A673 (cell line): ENCODE data around the gene ARTN. TPM values are rescaled to one million over a fixed set of nuclear protein-coding genes. Genes with fewer than 3 reads are reported as not detected.

ENCODE experiments used
- BruUV-seq: library from RNA; stranded (reverse); fragments of 400-500 nt; replicated peaks from 2 replicates; lab custom pipeline; 2021; lab: Mats Ljungman, UMichigan
- CTCF ChIA-PET: fragments of 300-600 bp; sonication (Branson Sonifier 250); formaldehyde crosslinking; loops from one replicate; lab custom pipeline; 2022; ENCODE audit warnings: antibody characterized with exemption; lab: Charles Lee
- POLR2A ChIA-PET: fragments of 300-600 bp; sonication (Branson Sonifier 250); formaldehyde crosslinking; loops from one replicate; lab custom pipeline; 2022; ENCODE audit warnings: antibody characterized with exemption; ENCODE audit not compliant: low non-redundant PET; lab: Charles Lee
- DNase-seq: peaks from one replicate; pipeline ENCODE4 v3.0.0-alpha.2; 2015; ENCODE audit warnings: low spot score
- H3K27ac ChIP-seq: fragments of 200-600 bp; sonication (generic); 2 replicates; pipeline ENCODE4 v1.5.1; 2016; ENCODE audit warnings: mixed run types, low read depth, mild to moderate bottlenecking, mixed read lengths, antibody characterized with exemption, low read length; ENCODE audit not compliant: poor library complexity, severe bottlenecking
- H3K27me3 ChIP-seq: fragments of 200-600 bp; sonication (generic); replicated peaks from 2 replicates; pipeline ENCODE4 v1.6.1; 2017; ENCODE audit warnings: mixed run types, low read depth, mild to moderate bottlenecking, mixed read lengths, antibody characterized with exemption, low read length; ENCODE audit not compliant: insufficient read depth, poor library complexity
- H3K36me3 ChIP-seq: fragments of 200-600 bp; sonication (generic); 2 replicates; pipeline ENCODE4 v1.6.1; 2016; ENCODE audit warnings: mixed run types, mild to moderate bottlenecking, mixed read lengths, antibody characterized with exemption, low read length; ENCODE audit not compliant: insufficient read depth, poor library complexity, severe bottlenecking
- H3K4me1 ChIP-seq: fragments of 200-600 bp; sonication (generic); 2 replicates; pipeline ENCODE4 v1.6.1; 2017; ENCODE audit warnings: mixed run types, mild to moderate bottlenecking, mixed read lengths, antibody characterized with exemption, low read length; ENCODE audit not compliant: insufficient read depth, poor library complexity, severe bottlenecking
- H3K4me3 ChIP-seq: fragments of 200-600 bp; sonication (generic); 2 replicates; pipeline ENCODE4 v1.5.1; 2016; ENCODE audit warnings: low read depth, mixed run types, mild to moderate bottlenecking, mixed read lengths, low read length; ENCODE audit not compliant: poor library complexity, severe bottlenecking
- H3K9me3 ChIP-seq: fragments of 200-600 bp; sonication (generic); 2 replicates; pipeline ENCODE4 v1.6.1; 2016; ENCODE audit warnings: mixed run types, low read depth, mild to moderate bottlenecking, mixed read lengths, antibody characterized with exemption, low read length; ENCODE audit not compliant: poor library complexity, severe bottlenecking
- EZH2 ChIP-seq: fragments of 200-600 bp; sonication (generic); IDR thresholded peaks from 2 replicates; pipeline ENCODE4 v1.6.1; 2017; ENCODE audit warnings: borderline replicate concordance, low read depth, mild to moderate bottlenecking, mixed read lengths, antibody characterized with exemption, low read length; ENCODE audit not compliant: poor library complexity, severe bottlenecking
- intact Hi-C: fragments of 100-400 bp; cut with micrococcal nuclease; formaldehyde crosslinking; loops from one replicate; pipeline ENCODE4 v1.10.0; 2022; ENCODE audit not compliant: unreplicated experiment
- total RNA-seq: library from RNA; stranded (reverse); gene quantifications from 2 replicates; pipeline ENCODE4 v1.2.3, GENCODE V29; 2021
- TF ChIP-seq, protein P1 (sequence below): fragments of 300-800, 200-600 bp; sonication (generic); conservative IDR thresholded peaks from 2 replicates; pipeline ENCODE4 v1.5.1; 2017; ENCODE audit warnings: low read depth, mild to moderate bottlenecking, antibody characterized with exemption, low read length, moderate library complexity, mixed read lengths

ARTN gene
- total RNA-seq, 1 experiment from 2014 or later = 28.1 TPM

DNA sequence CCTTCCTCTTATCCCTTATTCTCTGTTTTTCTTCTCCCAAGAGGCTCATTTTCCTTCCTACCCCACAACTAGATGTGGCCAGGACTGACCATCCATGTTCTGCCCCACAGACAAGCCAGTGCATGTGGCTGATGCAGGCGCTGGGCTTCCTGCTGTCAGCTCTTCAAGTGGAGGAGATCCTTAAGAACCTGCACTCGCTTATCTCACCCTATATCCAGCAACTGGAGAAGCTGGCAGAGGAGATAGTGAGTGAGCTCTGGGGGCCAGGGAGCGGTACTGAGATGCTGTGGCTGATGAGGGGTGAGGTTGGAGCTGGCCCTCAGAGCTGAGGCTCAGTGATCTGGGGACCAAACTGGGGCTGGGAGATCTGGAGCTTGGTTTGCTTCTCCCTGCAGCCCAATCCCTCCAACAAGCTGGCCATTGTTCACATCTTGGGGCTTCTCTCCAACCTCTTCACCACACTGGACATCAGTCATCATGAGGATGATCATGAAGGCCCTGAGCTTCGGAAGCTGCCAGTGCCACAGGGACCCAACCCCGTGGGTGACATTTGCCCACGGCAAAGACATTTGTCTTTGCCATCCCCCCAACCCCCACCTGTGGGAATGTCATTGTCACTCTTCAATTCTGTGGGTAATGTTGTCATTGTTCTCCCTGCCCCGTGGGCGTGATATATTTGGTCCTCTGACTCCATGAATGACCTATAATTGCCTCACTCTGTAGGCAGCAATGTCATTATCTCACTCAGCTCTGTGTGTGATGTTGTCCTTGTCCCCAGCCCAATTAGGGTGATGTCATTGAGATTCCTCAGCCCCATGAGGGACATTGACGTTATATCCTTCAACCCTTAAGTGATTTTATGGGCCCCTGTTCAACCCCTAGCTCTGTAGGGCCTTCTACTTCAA, 25.0 kb downstream of the ARTN start:
- peaks cover 11% of the 10 kb centered on the region for H3K36me3 ChIP-seq
- no peaks in the 10 kb centered on the region for H3K4me1 ChIP-seq
- no peaks in the 10 kb centered on the region for H3K9me3 ChIP-seq
- no peak overlapping the region for H3K4me3 ChIP-seq
- ChIA-PET CTCF (no interaction called here), POLR2A (no interaction called here)
- intact Hi-C loops = no loop called here
- no peak for DNase-seq
- BruUV-seq = no TSS peak
- TF ChIP-seq EZH2 = no peak
- TF ChIP-seq, protein P1, sequence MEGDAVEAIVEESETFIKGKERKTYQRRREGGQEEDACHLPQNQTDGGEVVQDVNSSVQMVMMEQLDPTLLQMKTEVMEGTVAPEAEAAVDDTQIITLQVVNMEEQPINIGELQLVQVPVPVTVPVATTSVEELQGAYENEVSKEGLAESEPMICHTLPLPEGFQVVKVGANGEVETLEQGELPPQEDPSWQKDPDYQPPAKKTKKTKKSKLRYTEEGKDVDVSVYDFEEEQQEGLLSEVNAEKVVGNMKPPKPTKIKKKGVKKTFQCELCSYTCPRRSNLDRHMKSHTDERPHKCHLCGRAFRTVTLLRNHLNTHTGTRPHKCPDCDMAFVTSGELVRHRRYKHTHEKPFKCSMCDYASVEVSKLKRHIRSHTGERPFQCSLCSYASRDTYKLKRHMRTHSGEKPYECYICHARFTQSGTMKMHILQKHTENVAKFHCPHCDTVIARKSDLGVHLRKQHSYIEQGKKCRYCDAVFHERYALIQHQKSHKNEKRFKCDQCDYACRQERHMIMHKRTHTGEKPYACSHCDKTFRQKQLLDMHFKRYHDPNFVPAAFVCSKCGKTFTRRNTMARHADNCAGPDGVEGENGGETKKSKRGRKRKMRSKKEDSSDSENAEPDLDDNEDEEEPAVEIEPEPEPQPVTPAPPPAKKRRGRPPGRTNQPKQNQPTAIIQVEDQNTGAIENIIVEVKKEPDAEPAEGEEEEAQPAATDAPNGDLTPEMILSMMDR = no peak
- H3K27ac ChIP-seq = no peak overlapping the region
- H3K27me3 ChIP-seq = no peaks in the 10 kb centered on the region

DNA sequence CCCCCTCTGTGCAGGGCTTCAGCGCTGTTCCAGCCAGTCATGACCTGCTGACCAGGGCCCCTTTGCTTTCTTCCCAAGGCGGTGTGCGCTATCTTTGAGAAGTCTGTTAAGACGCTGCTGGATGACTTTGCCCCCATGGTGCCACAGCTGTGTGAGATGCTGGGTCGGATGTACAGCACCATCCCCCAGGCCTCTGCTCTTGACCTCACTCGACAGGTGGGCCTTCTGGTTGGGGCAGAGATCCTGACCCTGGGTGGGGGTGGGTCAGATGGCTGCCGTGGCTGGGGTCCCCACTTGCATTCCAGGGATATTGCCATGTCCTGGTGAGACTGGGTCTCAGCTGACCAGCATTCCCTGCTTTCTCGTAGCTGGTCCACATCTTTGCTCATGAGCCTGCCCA, 27.2 kb downstream of the ARTN start:
- Histone ChIP-seq H3K4me3 (no peak overlapping the region), H3K9me3 (no peaks in the 10 kb centered on the region), H3K27me3 (no peaks in the 10 kb centered on the region), H3K27ac (no peak overlapping the region), H3K4me1 (no peaks in the 10 kb centered on the region), H3K36me3 (peaks cover 11% of the 10 kb centered on the region)
- ChIA-PET POLR2A (no interaction called here), CTCF (no interaction called here)
- no peak for DNase-seq
- TF ChIP-seq, protein P1 = no peak
- no peak for TF ChIP-seq EZH2
- intact Hi-C loops = no loop called here
- no TSS peak for BruUV-seq

DNA sequence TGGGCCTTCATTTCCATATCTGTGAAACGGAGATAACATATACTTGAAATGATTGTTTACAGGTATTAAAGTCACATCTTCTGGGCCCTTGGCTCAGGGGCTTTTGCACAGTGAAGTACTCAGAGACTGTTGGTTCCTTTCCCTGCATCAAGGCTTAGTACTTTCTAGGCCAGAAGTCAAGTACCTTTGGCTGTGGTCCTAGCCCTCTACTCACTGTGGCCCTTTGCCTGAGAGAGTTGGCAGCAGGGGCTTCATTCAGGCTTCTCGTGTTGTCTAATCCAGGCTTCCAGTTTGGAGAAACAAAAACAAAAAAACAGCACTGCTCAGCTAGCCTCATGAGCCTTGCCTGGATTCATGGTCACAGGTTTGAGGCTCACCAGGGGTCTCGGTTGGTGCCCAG, 28.1 kb downstream of the ARTN start:
- no peaks in the 10 kb centered on the region for H3K9me3 ChIP-seq
- intact Hi-C loops = no loop called here
- H3K4me3 ChIP-seq = no peak overlapping the region
- H3K27ac ChIP-seq = no peak overlapping the region
- POLR2A ChIA-PET = no interaction called here
- no peak for DNase-seq
- peaks cover 11% of the 10 kb centered on the region for H3K36me3 ChIP-seq
- no peaks in the 10 kb centered on the region for H3K27me3 ChIP-seq
- CTCF ChIA-PET = no interaction called here
- no peak for TF ChIP-seq EZH2
- TF ChIP-seq, protein P1 = no peak
- no TSS peak for BruUV-seq
- no peaks in the 10 kb centered on the region for H3K4me1 ChIP-seq
